ENCODE data around the gene NPTXR.
"Not testable (repeated sequence)": the region's sequence is repeated elsewhere in the genome, so short reads cannot be mapped to it uniquely, and the experiment has no call there.

The NPTXR gene

DNA sequence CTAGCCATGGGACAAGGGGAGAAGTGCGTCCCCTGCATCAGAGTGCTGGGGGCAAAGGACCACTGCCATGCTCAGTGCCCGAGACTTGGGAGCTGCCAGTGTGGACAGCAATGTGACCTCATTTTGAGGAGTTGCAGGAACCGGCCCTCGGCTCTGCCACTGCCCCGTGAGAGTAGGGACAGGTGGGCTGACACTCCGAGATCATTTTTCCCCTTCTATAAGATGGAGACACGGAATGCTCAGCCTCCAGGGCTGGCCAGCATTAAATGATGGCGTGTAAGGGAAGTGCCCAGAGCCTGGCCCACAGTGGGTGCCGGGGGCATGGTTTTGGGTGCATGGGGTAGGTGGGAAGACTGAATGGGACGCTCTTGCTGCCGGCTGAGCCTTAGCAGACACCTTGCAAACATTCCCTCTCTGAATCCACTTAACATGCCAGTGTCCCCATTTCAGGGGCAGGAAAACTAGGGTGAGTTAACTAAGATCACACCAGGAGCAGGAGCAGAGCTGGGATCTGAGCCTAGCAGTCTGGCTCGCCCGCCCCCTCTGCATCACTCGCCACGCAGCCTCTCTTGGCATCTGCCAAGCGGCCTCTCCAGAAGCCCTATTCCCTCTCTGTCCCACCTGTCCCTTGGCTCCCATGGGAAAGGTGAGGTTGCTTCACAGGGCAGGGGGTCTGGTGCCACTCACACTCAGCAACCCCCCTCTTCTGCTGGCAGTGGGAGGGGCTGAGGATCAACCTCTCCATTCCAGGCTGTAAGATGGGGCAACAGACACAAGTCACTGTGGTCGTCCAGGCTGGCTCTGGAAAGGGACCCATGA lies 13.6 kb downstream of the NPTXR start:
- DNase-seq = no peak

GRCh38 chr22:38829485-38829884 lies 14.3 kb downstream of the NPTXR start:
- DNase-seq = no peak

DNA sequence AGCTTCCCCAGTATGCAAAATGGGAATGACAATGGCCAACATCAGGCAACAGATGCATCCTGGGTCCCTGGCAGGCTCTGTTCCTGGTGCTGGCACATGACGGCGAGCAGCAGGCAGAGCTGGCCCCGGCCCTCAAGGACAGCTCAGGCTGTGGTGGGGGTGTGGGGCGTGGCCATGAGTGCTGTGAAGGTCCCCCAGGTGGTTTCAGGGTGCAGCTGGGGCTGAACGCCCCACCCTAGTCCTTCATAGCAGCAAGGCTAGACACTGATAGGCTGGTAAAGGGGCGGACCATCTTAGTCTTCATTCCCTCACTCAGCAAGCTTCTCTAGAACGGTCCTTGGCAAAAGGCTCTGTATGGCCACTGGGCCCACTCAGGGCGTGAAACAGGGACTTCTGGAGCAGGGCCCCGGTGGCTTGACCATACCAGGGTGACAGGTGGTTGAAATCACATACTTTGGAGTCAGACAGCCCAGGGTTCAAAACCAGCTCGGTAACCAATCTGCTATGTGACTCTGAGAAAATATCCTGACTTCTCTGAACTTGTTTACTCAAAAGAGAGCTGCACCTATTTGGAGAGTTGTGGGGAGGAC lies 15.1 kb downstream of the NPTXR start:
- no peak for DNase-seq

GRCh38 chr22:38828191-38828590 lies 15.6 kb downstream of the NPTXR start:
- DNase-seq = no peak

- no peak for DNase-seq
These were observed 16.3 kb downstream of the NPTXR start for GRCh38 chr22:38827510-38827909.

GRCh38 chr22:38826801-38827200 lies 17.0 kb downstream of the NPTXR start:
- DNase-seq = no peak

DNA sequence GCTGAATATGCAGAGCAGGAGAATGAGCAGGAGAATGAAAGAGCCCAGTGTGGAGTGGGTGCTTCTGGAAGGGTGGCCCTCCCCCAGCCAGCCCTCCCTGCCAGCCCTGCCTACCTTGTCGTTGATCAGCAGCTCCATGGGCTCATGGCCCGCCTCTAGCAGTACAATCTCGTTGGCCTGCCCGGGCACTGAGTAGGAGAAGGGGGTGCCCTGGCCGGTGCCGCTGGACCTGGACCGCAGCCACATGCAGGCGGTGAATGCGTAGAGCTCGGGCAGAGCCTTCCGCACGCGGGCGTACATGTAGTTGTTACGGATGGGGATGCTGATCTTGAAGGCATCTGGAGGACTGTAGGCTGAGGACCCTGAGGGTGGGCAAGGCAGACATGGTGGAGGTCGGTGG lies 17.4 kb downstream of the NPTXR start:
- DNase-seq = no peak

GRCh38 chr22:38824585-38824984 lies 19.2 kb downstream of the NPTXR start:
- DNase-seq = peak; percentile 4

GRCh38 chr22:38823637-38824036 lies 20.2 kb downstream of the NPTXR start:
- DNase-seq = no peak

DNA sequence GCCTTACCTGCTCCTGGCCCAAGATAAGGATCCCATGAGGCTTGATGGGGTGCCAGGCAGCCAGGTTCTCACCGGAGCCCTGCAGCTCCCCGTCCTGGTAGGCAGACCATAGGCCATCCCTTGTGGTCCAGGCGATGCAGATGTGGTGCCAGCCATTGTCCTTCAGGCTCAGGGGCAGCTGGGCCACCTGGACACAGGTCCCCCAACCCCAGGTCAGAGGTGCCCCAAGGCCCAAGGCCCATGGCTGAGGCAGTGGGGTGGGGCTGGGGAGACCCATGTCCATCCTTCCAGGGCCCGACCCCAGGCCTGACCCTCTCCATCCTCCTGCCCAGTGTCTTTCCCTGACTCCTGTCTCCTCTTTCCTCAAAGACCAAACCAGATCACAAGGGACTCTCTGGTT lies 20.8 kb downstream of the NPTXR start:
- DNase-seq = no peak

GRCh38 chr22:38820020-38820419 lies 23.8 kb downstream of the NPTXR start:
- no peak for DNase-seq

DNA sequence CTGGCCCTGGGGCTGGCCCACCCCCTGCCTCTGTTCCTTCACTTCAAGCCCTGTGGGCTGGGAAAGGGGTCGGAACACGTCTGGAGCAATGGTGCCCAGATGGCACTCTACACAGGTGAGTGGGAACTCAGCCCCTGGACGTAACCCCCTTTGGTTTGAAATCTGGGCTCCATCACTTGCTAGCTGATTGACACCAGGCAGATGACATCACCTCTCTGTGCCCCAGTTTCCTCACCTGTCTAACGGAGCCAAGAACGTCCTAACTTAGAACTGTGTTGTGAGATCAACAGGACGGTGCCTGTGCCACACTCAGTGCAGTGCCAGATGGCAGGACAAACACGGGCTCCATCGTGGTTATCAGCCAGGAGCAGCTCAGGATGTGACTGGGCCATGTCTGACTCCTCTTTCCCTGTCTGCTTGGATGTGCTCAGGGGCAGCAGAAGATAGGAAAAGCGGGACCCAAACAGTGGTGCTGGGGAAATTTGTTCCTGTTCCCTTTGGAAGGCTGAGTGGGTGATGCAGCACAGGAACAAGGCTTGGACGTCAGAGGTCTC lies 24.4 kb downstream of the NPTXR start:
- DNase-seq = no peak

- no peak for DNase-seq
These were observed 26.6 kb downstream of the NPTXR start for GRCh38 chr22:38817196-38817595.

DNA sequence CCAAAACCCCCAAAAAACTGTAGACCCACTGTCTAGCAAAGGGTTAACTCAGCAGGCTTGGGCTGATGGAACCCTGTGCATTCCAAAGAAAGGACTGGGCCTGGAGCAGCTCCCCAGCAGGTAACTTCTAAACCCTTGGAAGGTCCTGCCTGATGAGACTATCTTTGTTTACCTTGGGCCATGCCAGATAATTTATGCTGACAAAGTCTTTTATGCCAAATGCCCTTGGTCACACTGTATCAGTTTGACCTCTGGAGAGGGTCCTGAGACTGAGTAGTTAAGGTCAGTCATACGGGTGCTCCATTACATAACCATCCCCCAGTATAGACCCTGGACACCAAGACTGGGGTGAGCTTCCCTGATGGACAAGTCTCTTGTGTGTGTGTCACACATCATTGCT lies 28.0 kb downstream of the NPTXR start:
- DNase-seq = no peak

DNA sequence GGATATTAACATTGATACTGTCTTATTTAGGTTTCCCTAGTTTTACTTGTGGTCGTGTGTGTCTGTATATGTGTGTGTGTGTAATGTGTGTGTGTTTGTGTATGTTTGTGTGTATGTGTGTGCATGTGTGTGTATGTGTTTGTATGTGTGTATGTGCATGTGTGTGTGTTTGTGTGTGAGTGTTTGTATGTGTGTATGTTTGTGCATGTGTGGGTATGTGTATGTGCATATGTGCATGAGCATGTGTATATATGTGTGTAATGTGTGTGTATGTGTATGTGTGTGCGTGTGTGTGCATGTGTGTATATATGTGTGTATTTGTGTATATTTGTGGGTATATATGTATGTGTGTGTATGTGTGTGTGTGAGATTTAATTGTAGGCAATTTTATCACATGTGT lies 32.6 kb downstream of the NPTXR start:
- DNase-seq = no peak

- not testable (repeated sequence) for DNase-seq
These were observed 38.7 kb downstream of the NPTXR start for GRCh38 chr22:38805041-38805593.

DNA sequence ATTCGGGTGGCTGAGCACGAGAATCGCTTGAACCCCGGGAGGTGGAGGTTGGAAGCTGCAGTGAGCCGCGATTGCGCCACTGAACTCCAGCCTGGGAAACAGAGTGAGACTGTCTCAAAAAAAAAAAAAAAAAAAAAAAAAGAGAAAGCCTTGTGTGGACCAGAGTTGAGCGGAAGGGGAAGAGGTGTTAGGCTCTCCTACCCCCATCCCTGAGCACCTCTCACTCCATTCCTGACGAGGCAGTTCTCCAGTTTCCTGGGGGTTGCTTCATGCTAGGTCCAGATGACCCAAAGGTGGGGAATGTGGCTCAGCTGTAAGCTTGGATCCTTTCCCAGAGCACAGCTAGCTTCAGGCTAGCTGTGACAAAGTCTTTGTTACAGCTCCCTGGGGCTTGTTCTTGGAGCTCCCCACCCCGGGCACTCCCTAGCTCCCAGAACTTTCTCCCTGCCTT lies 41.1 kb downstream of the NPTXR start:
- no peak for DNase-seq

GRCh38 chr22:38799265-38800002 lies 44.4 kb downstream of the NPTXR start:
- DNase-seq = no peak

GRCh38 chr22:38798496-38798895 lies 45.3 kb downstream of the NPTXR start:
- DNase-seq = no peak

DNA sequence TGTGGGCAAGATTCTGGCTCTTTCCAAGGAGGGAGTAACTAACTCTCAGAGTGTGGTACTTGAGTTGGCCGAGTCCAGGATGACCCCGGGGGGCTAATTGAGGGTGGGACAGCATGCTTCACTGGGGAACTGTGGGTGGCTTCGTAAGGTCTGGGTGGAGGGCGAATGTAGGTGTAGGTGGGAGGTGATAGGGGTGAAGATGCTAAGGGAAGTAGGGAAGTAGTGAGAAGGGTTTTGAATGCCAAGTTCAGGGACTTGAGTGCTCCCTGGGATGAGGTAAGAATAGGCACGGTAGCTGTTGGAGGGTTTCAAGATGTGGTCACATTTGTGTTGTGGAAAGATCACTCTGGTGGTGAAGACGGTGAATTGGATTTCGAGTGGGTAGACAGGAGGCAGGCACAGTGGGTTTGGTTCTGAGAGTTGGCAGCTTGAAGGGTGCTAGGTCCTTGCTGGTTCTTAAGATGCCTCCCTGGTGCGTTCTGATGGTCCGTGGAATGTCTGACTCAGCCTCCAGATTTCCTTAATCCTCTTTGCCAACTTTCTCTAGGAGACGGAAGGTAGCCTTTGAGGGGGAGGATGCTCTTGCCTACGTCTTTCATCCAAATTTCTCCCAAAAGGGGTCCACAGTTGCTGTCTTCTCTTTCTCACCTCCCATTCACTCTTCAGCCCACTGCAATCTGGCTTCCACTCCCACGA lies 47.4 kb downstream of the NPTXR start:
- DNase-seq = no peak

- DNase-seq = no peak
These were observed 48.3 kb downstream of the NPTXR start for GRCh38 chr22:38795569-38795968.

- DNase-seq = peak; percentile 93
These were observed 49.9 kb downstream of the NPTXR start, which contains the start of gene DNAL4 for GRCh38 chr22:38793721-38794466. TSS of gene DNAL4 (minus strand) at chr22:38794143. CDS start at chr22:38782731, 11,412 bp downstream.

All from CD4-positive, alpha-beta T cell treated with Interferon gamma for 1 hour (primary cell).